GM19452 (cell line): ENCODE results near the gene S100A6.

Source experiments
- ATAC-seq: cut with Tn5 transposase; IDR thresholded peaks from one replicate; pipeline ENCODE4 v1.9.1; 2021; ENCODE audit not compliant: unreplicated experiment

The S100A6 gene

GRCh38 chr1:153505576-153505975, 30.2 kb downstream of the S100A6 start:
- ATAC-seq = no peak

DNA sequence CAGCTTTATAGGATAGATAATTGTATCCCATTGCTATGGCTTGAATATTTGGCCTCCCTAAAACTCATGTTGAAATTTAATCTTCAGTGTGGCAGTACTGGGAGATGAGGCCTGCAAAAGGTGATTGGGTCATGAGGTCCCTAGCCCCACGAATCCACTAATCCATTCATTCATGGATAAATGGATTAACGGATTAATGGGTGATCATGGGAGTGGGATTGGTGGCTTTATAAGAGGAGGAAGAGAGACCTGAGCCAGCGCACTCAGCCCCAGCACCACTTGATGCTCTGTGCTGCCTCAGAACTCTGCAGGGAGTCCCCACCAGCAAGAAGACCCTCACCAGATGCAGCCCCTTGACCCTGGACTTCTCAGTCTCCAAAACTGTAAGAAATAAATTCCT, 32.0 kb downstream of the S100A6 start:
- no peak for ATAC-seq

DNA sequence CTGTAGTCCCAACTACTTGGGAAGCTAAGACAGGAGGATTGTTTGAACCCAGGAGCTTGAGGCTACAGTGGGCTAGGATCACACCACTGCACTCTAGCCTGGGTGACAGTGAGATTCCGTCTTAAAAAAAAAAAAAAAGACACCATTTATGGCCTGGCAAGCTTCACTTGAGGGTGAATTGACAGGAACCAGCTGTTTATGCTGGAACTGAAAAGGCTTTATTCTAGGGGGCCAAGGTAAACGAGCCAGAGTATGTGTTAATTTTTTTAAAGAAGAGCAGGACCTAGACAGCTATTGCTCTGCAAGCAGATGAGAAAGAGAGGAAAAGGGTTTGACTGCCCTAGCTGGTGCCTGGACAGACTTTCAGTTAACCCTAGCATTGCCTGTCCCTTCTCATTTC, 37.0 kb downstream of the S100A6 start:
- no peak for ATAC-seq

DNA sequence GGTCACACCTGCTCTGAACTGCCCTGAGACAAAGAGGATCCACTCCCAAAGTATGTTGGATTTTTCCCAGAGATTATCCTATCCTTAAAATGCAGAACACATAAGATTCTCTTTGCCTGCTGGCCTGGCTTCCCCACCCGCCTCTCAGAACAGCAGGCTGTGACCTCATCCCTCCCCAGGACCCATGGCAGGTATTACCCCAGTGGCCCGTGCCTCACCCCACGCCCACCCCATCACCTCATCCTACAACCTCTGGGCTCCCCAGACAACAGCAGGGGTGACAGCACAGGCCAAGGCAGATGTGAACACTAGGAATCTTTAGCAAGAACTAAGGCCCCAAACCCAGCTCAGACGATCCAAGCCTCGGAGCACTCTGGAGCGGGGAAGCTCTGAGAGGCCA, 40.3 kb downstream of the S100A6 start:
- no peak for ATAC-seq

- no peak for ATAC-seq
Observed at GRCh38 chr1:153494976-153495535, 40.7 kb downstream of the S100A6 start.

DNA sequence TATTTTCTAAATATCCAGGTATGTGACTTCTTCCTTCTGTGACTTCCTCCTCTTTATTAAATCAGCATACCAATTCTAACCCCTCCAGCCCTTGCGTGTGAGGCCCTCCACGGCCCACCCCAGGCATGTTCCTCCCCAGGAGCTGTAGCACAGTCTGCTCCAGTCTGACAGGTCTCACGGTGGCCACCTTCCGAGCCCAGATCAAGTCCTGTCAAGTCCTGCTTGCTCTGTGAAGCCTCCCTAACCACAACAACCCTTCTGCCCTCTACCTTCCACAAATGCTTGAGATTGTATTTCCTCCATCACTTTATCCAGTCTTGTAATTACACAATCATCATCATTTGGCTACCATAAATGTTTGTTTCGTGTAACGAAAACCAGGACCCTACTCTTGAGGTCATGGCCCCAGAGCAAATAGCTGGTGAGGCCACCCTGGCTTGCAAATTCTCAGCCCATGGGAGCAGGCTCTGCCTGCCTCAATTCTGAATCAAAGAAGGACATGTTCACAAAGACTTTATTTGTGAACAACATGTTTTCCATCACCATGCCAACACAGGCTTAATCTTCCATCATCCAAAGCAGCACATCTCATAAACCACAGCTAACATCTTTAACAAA, 42.3 kb downstream of the S100A6 start:
- ATAC-seq = no peak

DNA sequence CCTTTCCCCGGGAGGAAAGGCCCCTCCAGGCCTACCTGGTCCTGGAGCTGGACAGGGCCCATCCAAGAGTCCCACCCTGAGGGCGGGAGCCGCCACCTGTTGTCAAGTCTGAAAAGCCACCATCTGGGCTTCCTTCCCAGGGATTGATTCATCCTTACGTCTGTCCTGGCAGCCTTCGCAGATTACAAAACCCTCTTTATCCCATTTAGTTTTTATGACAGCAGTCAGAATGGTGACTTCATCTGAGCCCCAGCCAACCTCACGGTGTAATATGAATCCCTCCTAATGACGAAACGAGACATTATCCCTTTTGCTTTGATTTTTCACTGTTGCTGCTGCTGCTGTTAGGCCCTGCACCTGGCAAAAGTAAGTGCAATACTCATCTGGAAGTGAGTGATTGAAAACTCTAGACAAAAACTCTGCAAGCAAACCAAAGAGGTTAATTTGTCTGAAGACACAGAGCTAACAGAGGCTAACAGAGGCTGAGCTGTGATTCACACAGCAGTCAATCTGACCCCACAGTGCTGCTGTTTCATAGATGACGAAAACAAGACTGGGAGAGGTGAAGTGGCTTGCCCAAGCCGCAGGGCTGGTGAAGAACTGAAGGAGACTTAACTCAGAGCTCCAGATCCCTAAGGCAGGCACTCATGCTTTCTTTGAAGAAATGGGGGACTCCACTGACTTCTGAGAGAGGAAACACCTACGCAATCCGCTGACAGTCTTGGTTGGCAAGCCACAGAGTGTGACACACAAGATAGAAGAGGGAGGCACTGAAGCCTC, 45.3 kb downstream of the S100A6 start:
- ATAC-seq = no peak

DNA sequence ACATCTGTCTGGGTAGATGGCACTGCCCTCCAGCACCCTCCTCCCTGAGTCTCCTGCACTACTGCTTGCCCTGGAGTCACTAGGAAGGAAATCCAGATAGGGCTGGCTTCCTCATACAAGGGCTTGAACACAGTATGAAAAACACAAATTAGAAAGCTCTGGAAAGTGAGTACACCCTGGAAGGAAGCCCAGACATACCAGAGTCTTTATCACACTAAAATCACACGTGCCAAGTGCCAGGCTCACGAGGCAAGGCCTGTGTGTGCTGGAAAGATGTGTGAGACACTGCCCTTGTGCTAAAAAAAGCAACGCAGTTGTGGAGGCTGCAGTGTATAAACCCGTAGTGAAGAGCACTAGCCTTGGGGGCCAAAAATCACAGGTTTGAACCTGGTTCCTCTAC, 47.1 kb downstream of the S100A6 start:
- ATAC-seq = no peak

GRCh38 chr1:153487707-153488106, 48.1 kb downstream of the S100A6 start:
- no peak for ATAC-seq

DNA sequence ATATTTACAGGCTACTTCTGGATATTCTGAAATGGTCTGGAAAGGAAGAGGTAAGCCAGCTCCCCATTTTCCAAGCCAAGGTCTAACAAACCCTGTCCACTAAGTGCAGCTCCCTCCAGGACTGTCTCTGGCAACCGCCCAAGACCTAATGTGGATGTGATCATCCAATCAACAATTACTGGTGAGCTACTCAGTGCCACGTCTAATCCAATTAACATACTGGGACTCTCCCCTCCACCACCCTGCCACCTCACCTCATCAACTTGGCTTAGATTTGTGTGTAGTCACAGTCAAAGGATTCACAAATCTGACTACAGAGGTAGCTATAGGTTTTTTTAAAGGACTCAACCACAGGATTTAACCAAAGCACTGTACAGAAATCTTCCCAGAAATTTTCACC, 49.9 kb downstream of the S100A6 start:
- ATAC-seq = no peak
